Ovary (tissue), 9 donors: ENCODE results near the gene CFAP58. TPM values are rescaled to one million over a fixed set of nuclear protein-coding genes. Genes with fewer than 3 reads are reported as not detected.

Experiments
- DNase-seq, 5 donors: peaks; one replicate each; pipeline ENCODE4 v3.0.0-alpha.2; 2019 to 2020
- H3K27ac ChIP-seq, 2 donors: fragments of 200-600 bp; one replicate each; pipeline versions ENCODE4 v1.5.1 to v1.8.0; 2019 to 2022
- H3K27me3 ChIP-seq: fragments of 200-600 bp; one replicate; pipeline ENCODE4 v1.8.0; 2022
- H3K36me3 ChIP-seq: fragments of 200-600 bp; sonication (generic); one replicate; pipeline ENCODE4 v1.5.1; 2019
- H3K4me1 ChIP-seq: one replicate; pipeline ENCODE4 v1.8.1; 2013; ENCODE audit warnings: mild to moderate bottlenecking, moderate library complexity; ENCODE audit not compliant: insufficient read depth
- H3K4me3 ChIP-seq: fragments of 200-600 bp; sonication (generic); one replicate; pipeline ENCODE4 v1.5.1; 2017
- H3K9me3 ChIP-seq, 2 donors: fragments of 200-600 bp in 1 of 2; sonication (generic) in 1 of 2; one replicate each; pipeline versions ENCODE4 v1.5.1 to v1.8.1; 2013 to 2019; ENCODE audit warnings: mild to moderate bottlenecking in 1 of 2, moderate library complexity in 1 of 2
- CTCF ChIP-seq, 3 donors: fragments of 450-650 bp in 2 of 3; fragments of 200-600 bp in 1 of 3; IDR thresholded peaks; one replicate each; pipeline versions ENCODE4 v1.5.1 to v1.8.0; 2016 to 2022; ENCODE audit warnings: antibody characterized with exemption in 3 of 3, mild to moderate bottlenecking in 1 of 3
- EP300 ChIP-seq: sonication (generic); formaldehyde crosslinking; IDR thresholded peaks from one replicate; pipeline ENCODE4 v1.6.1; 2017; ENCODE audit warnings: antibody characterized with exemption
- POLR2A ChIP-seq: fragments of 450-650 bp; IDR thresholded peaks from one replicate; pipeline ENCODE4 v1.6.1; 2017; ENCODE audit warnings: antibody characterized with exemption, mild to moderate bottlenecking, moderate library complexity
- WGBS, 3 donors: extraction: QIAGEN DNeasy Blood & Tissue Kit in 1 of 3; methylation state at CpG; one replicate each; pipeline versions ENCODE4 v1.1.5 to v1.1.7; 2013 to 2017; 5-methylcytosine and 5-hydroxymethylcytosine counted together
- intact Hi-C, 4 donors: fragments of 100-400 bp; cut with DNase I; formaldehyde crosslinking; loops; one replicate each; pipeline versions ENCODE4 v1.11.0 to v1.15.1; 2022 to 2023
- polyA plus RNA-seq, 2 donors: library from polyadenylated mRNA; stranded (reverse); fragments of 200-250 nt in 1 of 2; fragments of 350-450 nt in 1 of 2; fragmentation: Illumina TruSeq in 1 of 2; extraction: RNeasy Lipid Tissue Mini Kit (QIAGEN cat#74804) in 1 of 2; gene quantifications; one replicate each; pipeline ENCODE4 v1.2.3, GENCODE V29; 2013 to 2014
- total RNA-seq, 7 donors: library from RNA; depleted of rRNA in 2 of 7; stranded (reverse); fragments of >200 nt in 2 of 7; fragmentation: NEBNext Ultra II Directional in 3 of 7; extraction: Animal tissue kit (Norgen Biotek cat#: 25700) in 3 of 7; gene quantifications; one replicate each; pipeline versions ENCODE4 v1.1.0 to v1.2.4, GENCODE V29; 2016 to 2023
- donor health status: DM: no; HTN: no; CAD: no; lungs with moderate emphysema.
- donor health status: DM: no; HTN: no; CAD: no.
- donor health status: Bipolar disorder and iron deficiency.
- donor health status: DM: yes; HTN: yes; CAD: no.
- donor health status: DM: no; HTN: no; CAD: no.
- donor health status: DM: yes; HTN: yes; CAD: no.

Gene CFAP58
- total and polyA plus RNA-seq, 9 donors: 0.17 to 7.9 (median 0.60) TPM

GRCh38 chr10:104501864-104502579 is 148.4 kb downstream of the CFAP58 start:
- H3K4me3 ChIP-seq: no peak overlapping the region
- H3K27ac ChIP-seq: no peak overlapping the region
- intact Hi-C loops: no loop called here
- no peaks in the 10 kb centered on the region for H3K9me3 ChIP-seq
- no peaks in the 10 kb centered on the region for H3K36me3 ChIP-seq
- 63 to 66% (median 64%) methylated on average over 7 of the region's 7 CpGs for WGBS, 3 donors
- no peaks in the 10 kb centered on the region for H3K4me1 ChIP-seq
- H3K27me3 ChIP-seq: no peaks in the 10 kb centered on the region
- no peak for TF ChIP-seq CTCF (IDR thresholded peaks at IDR 0.05)
- TF ChIP-seq POLR2A: no peak
- no peak for DNase-seq

GRCh38 chr10:104502907-104503306 is 149.3 kb downstream of the CFAP58 start:
- Histone ChIP-seq H3K4me1 (no peaks in the 10 kb centered on the region), H3K36me3 (no peaks in the 10 kb centered on the region), H3K27me3 (no peaks in the 10 kb centered on the region), H3K27ac (no peak overlapping the region), H3K9me3 (no peaks in the 10 kb centered on the region), H3K4me3 (no peak overlapping the region)
- no peak for DNase-seq
- TF ChIP-seq EP300 (no peak), CTCF (IDR thresholded peaks at IDR 0.05) (no peak), POLR2A (no peak)
- intact Hi-C loops: no loop called here
- 41 to 54% (median 53%) methylated on average over 6 of the region's 6 CpGs for WGBS, 3 donors

Other genes with a start within 250 kb of the CFAP58 start
- 10 to 100 TPM in 2 of 7 donors, 1 to 10 TPM in 5; 6.0 to 12.0 (median 7.9) TPM for gene SFR1, start 231.7 kb upstream of the CFAP58 start, total RNA-seq
- 10 to 100 TPM in 1 of 2 donors, 1 to 10 TPM in 1; 5.6 to 10.9 TPM for gene SFR1, start 231.7 kb upstream of the CFAP58 start, polyA plus RNA-seq
- 10 to 100 TPM in 1 of 7 donors, 1 to 10 TPM in 6; 1.5 to 58.6 (median 3.2) TPM for gene CFAP43, start 121.5 kb upstream of the CFAP58 start, total RNA-seq
- gene CFAP43, start 121.5 kb upstream of the CFAP58 start, polyA plus RNA-seq: 1 to 10 TPM; 1.1 to 1.6 TPM
- gene GSTO1, start 98.9 kb upstream of the CFAP58 start, total RNA-seq: 100 to 1,000 TPM in 1 of 7 donors, 10 to 100 TPM in 6; 58.7 to 110 (median 86.9) TPM
- gene GSTO1, start 98.9 kb upstream of the CFAP58 start, polyA plus RNA-seq: 100 to 1,000 TPM in 1 of 2 donors, 10 to 100 TPM in 1; 91.0 to 125 TPM
- 10 to 100 TPM in 5 of 7 donors, 1 to 10 TPM in 2; 3.7 to 19.0 (median 12.6) TPM for gene GSTO2, start 84.6 kb upstream of the CFAP58 start, total RNA-seq
- gene GSTO2, start 84.6 kb upstream of the CFAP58 start, polyA plus RNA-seq: 10 to 100 TPM in 1 of 2 donors, 1 to 10 TPM in 1; 6.5 to 10.5 TPM
- 10 to 100 TPM; 15.7 to 38.1 (median 29.2) TPM for gene ITPRIP, start 15.4 kb upstream of the CFAP58 start, total RNA-seq
- 10 to 100 TPM; 10.1 to 16.2 TPM for gene ITPRIP, start 15.4 kb upstream of the CFAP58 start, polyA plus RNA-seq